CD14-positive monocyte (primary cell): ENCODE measurements around the gene DOK5. TPM values are rescaled to one million over a fixed set of nuclear protein-coding genes. Genes with fewer than 3 reads are reported as not detected.

Source experiments
- DNase-seq, 3 donors: peaks; one replicate each; pipeline ENCODE4 v3.0.0-alpha.2; 2011 to 2022
- H2AFZ ChIP-seq: 2 replicates; pipeline ENCODE4 v1.6.0; 2012; ENCODE audit warnings: mild to moderate bottlenecking, low read depth, low read length, inconsistent platforms; ENCODE audit not compliant: insufficient read depth, poor library complexity, severe bottlenecking
- H3K27ac ChIP-seq, 2 donors: 1 replicate in 1 of 2; 2 replicates in 1 of 2; pipeline ENCODE4 v1.5.1; 2012 to 2013; ENCODE audit warnings: low read length in 2 of 2, control low read depth in 1 of 2, inconsistent platforms in 1 of 2, low read depth in 1 of 2, mild to moderate bottlenecking in 1 of 2
- H3K27me3 ChIP-seq, 2 donors: one replicate each; pipeline versions ENCODE4 v1.6.0 to v1.6.1; 2011 to 2013; ENCODE audit warnings: low read length in 2 of 2; ENCODE audit not compliant: control insufficient read depth in 2 of 2, insufficient read depth in 2 of 2
- H3K36me3 ChIP-seq, 2 donors: replicated peaks in 1 of 2; 1 replicate in 1 of 2; 2 replicates in 1 of 2; pipeline versions ENCODE4 v1.5.1 to v1.6.1; 2012 to 2013; ENCODE audit warnings: low read length in 2 of 2, control low read depth in 1 of 2, inconsistent platforms in 1 of 2, mild to moderate bottlenecking in 1 of 2; ENCODE audit not compliant: insufficient read depth in 2 of 2, control insufficient read depth in 1 of 2
- H3K4me1 ChIP-seq, 2 donors: 1 replicate in 1 of 2; 2 replicates in 1 of 2; pipeline versions ENCODE4 v1.5.1 to v1.6.1; 2012 to 2013; ENCODE audit warnings: low read length in 2 of 2, control low read depth in 1 of 2, inconsistent platforms in 1 of 2, mild to moderate bottlenecking in 1 of 2, moderate library complexity in 1 of 2; ENCODE audit not compliant: insufficient read depth in 2 of 2, control insufficient read depth in 1 of 2
- H3K4me2 ChIP-seq: replicated peaks from 2 replicates; pipeline ENCODE3; 2012; ENCODE audit warnings: low read length, moderate library complexity, mild to moderate bottlenecking; ENCODE audit not compliant: poor library complexity, severe bottlenecking; ENCODE audit errors: extremely low read depth
- H3K4me3 ChIP-seq, 3 experiments: fragments of 200-600 bp in 1 of 3; sonication (generic) in 1 of 3; replicated peaks in 1 of 3; 1 replicate in 2 of 3; 2 replicates in 1 of 3; pipeline ENCODE4 v1.5.1; 2011 to 2013; ENCODE audit warnings: low read length in 3 of 3, mild to moderate bottlenecking in 3 of 3, control low read depth in 2 of 3, low read depth in 2 of 3, inconsistent platforms in 1 of 3, moderate library complexity in 1 of 3
- H3K79me2 ChIP-seq: 2 replicates; pipeline ENCODE4 v1.6.0; 2012; ENCODE audit warnings: mild to moderate bottlenecking, control low read depth, inconsistent platforms, low read length, moderate library complexity; ENCODE audit not compliant: insufficient read depth
- H3K9ac ChIP-seq: 2 replicates; pipeline ENCODE4 v1.6.0; 2017; ENCODE audit warnings: low read length, mild to moderate bottlenecking; ENCODE audit not compliant: insufficient read depth, poor library complexity, severe bottlenecking
- H3K9me3 ChIP-seq, 2 donors: replicated peaks in 1 of 2; 1 replicate in 1 of 2; 2 replicates in 1 of 2; pipeline versions ENCODE4 v1.5.1 to v1.6.1; 2012 to 2013; ENCODE audit warnings: low read length in 2 of 2, control low read depth in 1 of 2; ENCODE audit not compliant: control insufficient read depth in 1 of 2, insufficient read depth in 1 of 2
- H4K20me1 ChIP-seq: 2 replicates; pipeline ENCODE4 v1.6.0; 2012; ENCODE audit warnings: mild to moderate bottlenecking, low read length, control low read depth, moderate library complexity; ENCODE audit not compliant: insufficient read depth
- H3K27ac Mint-ChIP-seq, 7 donors: one replicate each; pipeline ENCODE4 v1.8.0; 2020; ENCODE audit warnings: mild to moderate bottlenecking in 7 of 7, mixed read lengths in 7 of 7, moderate library complexity in 6 of 7, inconsistent platforms in 2 of 7
- H3K27me3 Mint-ChIP-seq, 3 donors: one replicate each; pipeline ENCODE4 v1.8.0; 2021 to 2022; ENCODE audit warnings: low read depth in 3 of 3, mild to moderate bottlenecking in 3 of 3, mixed read lengths in 3 of 3, moderate library complexity in 3 of 3, inconsistent platforms in 1 of 3
- H3K36me3 Mint-ChIP-seq, 2 donors: one replicate each; pipeline ENCODE4 v1.8.0; 2020; ENCODE audit warnings: mixed read lengths in 2 of 2, inconsistent platforms in 1 of 2, mild to moderate bottlenecking in 1 of 2
- H3K4me1 Mint-ChIP-seq: one replicate; pipeline ENCODE4 v1.8.0; 2020; ENCODE audit warnings: mild to moderate bottlenecking, mixed read lengths
- H3K4me3 Mint-ChIP-seq, 2 donors: one replicate each; pipeline ENCODE4 v1.8.0; 2020; ENCODE audit warnings: mild to moderate bottlenecking in 2 of 2, mixed read lengths in 2 of 2, moderate library complexity in 1 of 2
- H3K9me3 Mint-ChIP-seq, 7 donors: one replicate each; pipeline ENCODE4 v1.8.0; 2020 to 2022; ENCODE audit warnings: mixed read lengths in 7 of 7, mild to moderate bottlenecking in 6 of 7, moderate library complexity in 6 of 7, inconsistent platforms in 2 of 7
- CTCF ChIP-seq: fragments of 200-600 bp; IDR thresholded peaks from one replicate; pipeline ENCODE4 v1.8.0; 2022; ENCODE audit warnings: antibody characterized with exemption, mild to moderate bottlenecking
- WGBS: methylation state at CpG from one replicate; pipeline ENCODE4 v1.1.5; 2013; ENCODE audit warnings: missing lambda C conversion rate; ENCODE audit not compliant: insufficient coverage; 5-methylcytosine and 5-hydroxymethylcytosine counted together
- intact Hi-C, 2 donors: fragments of 100-400 bp; cut with micrococcal nuclease; formaldehyde crosslinking; loops; one replicate each; pipeline versions ENCODE4 v1.15.0 to v1.15.1; 2023
- polyA plus RNA-seq, 3 donors: library from polyadenylated mRNA; depleted of rRNA in 1 of 3; unstranded in 2 of 3; stranded (reverse) in 1 of 3; fragments of 300-500 nt in 2 of 3; fragments of >200 nt in 1 of 3; fragmentation: Illumina TruSeq in 2 of 3; gene quantifications; 1 replicate in 2 of 3; 2 replicates in 1 of 3; pipeline ENCODE4 v1.2.3, GENCODE V29; 2012 to 2021

DOK5 gene
- polyA plus RNA-seq, 3 donors, result not detected

GRCh38 chr20:54577637-54578036, 102.2 kb downstream of the DOK5 start:
- no peak overlapping the region for H3K4me3 Mint-ChIP-seq
- no peak overlapping the region for H3K27ac ChIP-seq
- intact Hi-C loops, result no loop called here

GRCh38 chr20:54585217-54585616, 109.8 kb downstream of the DOK5 start:
- Mint-ChIP-seq H3K27me3 (peaks cover 0 to 3% (median 2%) of the 10 kb centered on the region in 3 donors), H3K36me3 (no peaks in the 10 kb centered on the region), H3K4me1 (no peaks in the 10 kb centered on the region), H3K27ac (no peak overlapping the region), H3K4me3 (no peak overlapping the region), H3K9me3 (peaks cover 0 to 7% (median 5%) of the 10 kb centered on the region in 7 donors)
- no peaks in the 10 kb centered on the region for H3K79me2 ChIP-seq
- DNase-seq, result no peak
- no peak overlapping the region for H3K27ac ChIP-seq
- H3K4me1 ChIP-seq, result no peaks in the 10 kb centered on the region
- H3K27me3 ChIP-seq, result no peaks in the 10 kb centered on the region
- H4K20me1 ChIP-seq, result no peaks in the 10 kb centered on the region
- TF ChIP-seq CTCF, result no peak
- no peak overlapping the region for H3K4me2 ChIP-seq
- no peak overlapping the region for H3K4me3 ChIP-seq
- H3K9me3 ChIP-seq, result no peaks in the 10 kb centered on the region
- WGBS, result 60% methylated on average over 1 of the region's 3 CpGs
- no peak overlapping the region for H2AFZ ChIP-seq
- H3K36me3 ChIP-seq, result no peaks in the 10 kb centered on the region
- intact Hi-C loops, result no loop called here
- no peak overlapping the region for H3K9ac ChIP-seq

More at GRCh38 chr20:54577637-54578036, 102.2 kb downstream of the DOK5 start:
- no peak for DNase-seq
- Mint-ChIP-seq H3K36me3 (no peaks in the 10 kb centered on the region), H3K4me1 (no peaks in the 10 kb centered on the region), H3K9me3 (peaks cover 0 to 4% (median 0%) of the 10 kb centered on the region in 7 donors), H3K27me3 (peaks cover 3 to 4% (median 4%) of the 10 kb centered on the region in 3 donors), H3K27ac (no peak overlapping the region)
- Histone ChIP-seq H3K9ac (no peak overlapping the region), H3K36me3 (no peaks in the 10 kb centered on the region), H4K20me1 (no peaks in the 10 kb centered on the region), H3K79me2 (no peaks in the 10 kb centered on the region), H2AFZ (no peak overlapping the region), H3K27me3 (no peaks in the 10 kb centered on the region), H3K4me2 (no peak overlapping the region), H3K9me3 (no peaks in the 10 kb centered on the region), H3K4me3 (no peak overlapping the region), H3K4me1 (no peaks in the 10 kb centered on the region)
- TF ChIP-seq CTCF, result no peak
